GM06990 (cell line): Measurements from ENCODE around the gene EPHA6.
"Not testable (repeated sequence)": the region's sequence is repeated elsewhere in the genome, so short reads cannot be mapped to it uniquely, and the experiment has no call there.

Source experiments
- DNase-seq: peaks from one replicate; pipeline ENCODE4 v3.0.0-alpha.2; 2011; ENCODE audit not compliant: insufficient read length; ENCODE audit errors: extremely low read depth
- H3K27me3 ChIP-seq: replicated peaks from 2 replicates; pipeline ENCODE4 v1.6.0; 2011; ENCODE audit warnings: low read length; ENCODE audit not compliant: control insufficient read depth, insufficient read depth
- H3K36me3 ChIP-seq: 2 replicates; pipeline ENCODE4 v1.5.1; 2011; ENCODE audit warnings: low read length; ENCODE audit not compliant: control insufficient read depth, insufficient read depth
- H3K4me3 ChIP-seq: replicated peaks from 2 replicates; pipeline ENCODE4 v1.5.1; 2011; ENCODE audit warnings: low read depth, mild to moderate bottlenecking, control low read depth, low read length
- TF ChIP-seq, protein P1 (sequence below): IDR thresholded peaks from 2 replicates; pipeline ENCODE4 v1.5.1; 2011; ENCODE audit warnings: low read length, control low read depth, mild to moderate bottlenecking, inconsistent platforms; ENCODE audit not compliant: insufficient read depth, poor library complexity, severe bottlenecking

The EPHA6 gene

DNA sequence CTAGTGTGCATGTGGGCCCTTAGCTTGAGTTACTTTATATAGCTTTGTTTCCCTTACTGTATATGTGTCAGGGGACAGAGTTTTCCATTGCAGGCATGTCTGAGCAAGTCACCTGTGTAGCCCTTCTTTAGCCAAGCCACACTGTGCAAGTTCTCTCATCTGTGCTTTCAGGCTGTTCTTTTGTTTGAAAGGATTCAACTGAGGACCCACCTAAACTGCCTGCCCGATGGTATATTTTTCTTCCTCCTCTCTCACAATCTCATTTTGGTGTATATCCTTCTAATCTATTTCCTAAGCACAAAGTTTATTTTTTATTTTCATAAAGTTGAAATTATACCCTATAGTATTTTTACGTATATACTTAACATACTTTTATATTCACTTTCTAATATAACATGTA, 690.1 kb downstream of the EPHA6 start:
- TF ChIP-seq, protein P1, sequence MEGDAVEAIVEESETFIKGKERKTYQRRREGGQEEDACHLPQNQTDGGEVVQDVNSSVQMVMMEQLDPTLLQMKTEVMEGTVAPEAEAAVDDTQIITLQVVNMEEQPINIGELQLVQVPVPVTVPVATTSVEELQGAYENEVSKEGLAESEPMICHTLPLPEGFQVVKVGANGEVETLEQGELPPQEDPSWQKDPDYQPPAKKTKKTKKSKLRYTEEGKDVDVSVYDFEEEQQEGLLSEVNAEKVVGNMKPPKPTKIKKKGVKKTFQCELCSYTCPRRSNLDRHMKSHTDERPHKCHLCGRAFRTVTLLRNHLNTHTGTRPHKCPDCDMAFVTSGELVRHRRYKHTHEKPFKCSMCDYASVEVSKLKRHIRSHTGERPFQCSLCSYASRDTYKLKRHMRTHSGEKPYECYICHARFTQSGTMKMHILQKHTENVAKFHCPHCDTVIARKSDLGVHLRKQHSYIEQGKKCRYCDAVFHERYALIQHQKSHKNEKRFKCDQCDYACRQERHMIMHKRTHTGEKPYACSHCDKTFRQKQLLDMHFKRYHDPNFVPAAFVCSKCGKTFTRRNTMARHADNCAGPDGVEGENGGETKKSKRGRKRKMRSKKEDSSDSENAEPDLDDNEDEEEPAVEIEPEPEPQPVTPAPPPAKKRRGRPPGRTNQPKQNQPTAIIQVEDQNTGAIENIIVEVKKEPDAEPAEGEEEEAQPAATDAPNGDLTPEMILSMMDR: no peak
- no peaks in the 10 kb centered on the region for H3K36me3 ChIP-seq
- H3K4me3 ChIP-seq: no peak overlapping the region
- DNase-seq: no peak
- H3K27me3 ChIP-seq: no peaks in the 10 kb centered on the region

DNA sequence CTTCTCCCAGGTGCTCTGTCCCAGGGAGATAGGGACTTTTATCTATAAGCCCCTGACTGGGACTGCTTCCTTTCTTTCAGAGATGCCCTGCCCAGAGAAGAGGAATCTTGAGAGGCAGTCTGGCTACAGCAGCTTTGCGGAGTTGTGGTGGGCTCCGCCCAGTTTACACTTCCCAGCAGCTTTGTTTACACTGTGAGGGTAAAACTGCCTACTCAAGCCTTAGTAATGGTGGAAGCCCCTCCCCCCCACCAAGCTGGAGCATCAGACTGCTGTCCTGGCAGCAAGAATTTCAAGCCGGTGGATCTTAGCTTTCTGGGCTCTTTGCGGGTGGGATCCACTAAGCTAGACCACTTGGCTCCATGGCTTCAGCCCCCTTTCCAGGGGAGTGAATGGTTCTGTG, 696.4 kb downstream of the EPHA6 start:
- no peaks in the 10 kb centered on the region for H3K27me3 ChIP-seq
- no peak overlapping the region for H3K4me3 ChIP-seq
- no peak for DNase-seq
- TF ChIP-seq, protein P1: no peak
- no peaks in the 10 kb centered on the region for H3K36me3 ChIP-seq

DNA sequence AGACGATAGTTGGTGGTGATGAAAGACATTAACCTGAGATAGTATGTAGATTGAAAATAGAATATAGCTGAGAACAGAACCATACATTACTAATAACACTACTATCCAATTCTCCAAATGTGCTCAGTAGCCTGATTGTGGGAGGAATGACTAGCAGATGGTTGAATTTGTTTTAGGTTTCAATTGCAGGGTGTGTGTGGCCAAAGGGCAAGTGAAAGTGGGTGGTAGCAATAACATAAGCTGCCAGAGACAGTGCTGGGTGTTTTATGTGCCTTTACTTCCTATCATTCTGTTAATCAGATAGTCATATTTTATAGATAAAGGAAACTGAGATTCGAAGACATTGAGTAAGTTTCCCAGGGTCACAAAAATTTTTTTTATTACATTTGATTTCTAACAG, 700.7 kb downstream of the EPHA6 start:
- no peak overlapping the region for H3K4me3 ChIP-seq
- H3K27me3 ChIP-seq: no peaks in the 10 kb centered on the region
- DNase-seq: no peak
- TF ChIP-seq, protein P1: no peak
- H3K36me3 ChIP-seq: no peaks in the 10 kb centered on the region

DNA sequence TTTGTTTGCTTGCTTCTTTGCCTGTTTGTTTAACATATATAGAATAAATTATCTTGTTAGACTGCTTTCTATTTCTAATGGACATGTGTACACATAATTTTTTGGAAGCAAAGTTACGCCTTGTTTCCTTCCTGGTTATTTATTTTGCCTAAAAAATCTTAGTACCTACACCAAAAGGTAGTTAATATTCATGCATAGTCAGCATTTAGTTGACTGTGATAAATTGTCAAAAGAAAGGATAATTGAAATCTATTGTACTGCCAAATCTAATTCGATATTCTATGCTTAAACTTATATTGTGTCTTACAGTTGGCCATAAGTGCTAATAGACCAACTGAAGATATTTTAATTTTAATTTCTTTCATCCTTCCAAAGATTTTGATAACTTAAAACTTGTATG, 716.3 kb downstream of the EPHA6 start:
- TF ChIP-seq, protein P1: no peak
- DNase-seq: no peak
- Histone ChIP-seq H3K4me3 (no peak overlapping the region), H3K36me3 (no peaks in the 10 kb centered on the region), H3K27me3 (no peaks in the 10 kb centered on the region)

DNA sequence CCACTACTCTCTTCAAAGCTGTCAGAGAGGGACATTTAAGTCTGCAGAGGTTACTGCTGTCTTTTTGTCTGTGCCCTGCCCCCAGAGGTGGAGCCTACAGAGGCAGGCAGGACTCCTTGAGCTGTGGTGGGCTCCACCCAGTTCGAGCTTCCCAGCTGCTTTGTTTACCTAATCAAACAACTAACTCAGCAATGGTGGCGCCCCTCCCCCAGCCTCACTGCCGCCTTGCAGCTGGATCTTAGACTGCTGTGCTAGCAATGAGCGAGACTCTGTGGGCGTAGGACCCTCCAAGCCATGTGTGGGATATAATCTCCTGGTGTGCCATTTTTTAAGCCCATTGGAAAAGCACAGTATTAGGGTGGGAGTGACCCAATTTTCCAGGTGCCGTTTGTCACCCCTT, 733.2 kb downstream of the EPHA6 start:
- H3K36me3 ChIP-seq, H3K27me3 ChIP-seq, H3K4me3 ChIP-seq, DNase-seq: not testable (repeated sequence)

DNA sequence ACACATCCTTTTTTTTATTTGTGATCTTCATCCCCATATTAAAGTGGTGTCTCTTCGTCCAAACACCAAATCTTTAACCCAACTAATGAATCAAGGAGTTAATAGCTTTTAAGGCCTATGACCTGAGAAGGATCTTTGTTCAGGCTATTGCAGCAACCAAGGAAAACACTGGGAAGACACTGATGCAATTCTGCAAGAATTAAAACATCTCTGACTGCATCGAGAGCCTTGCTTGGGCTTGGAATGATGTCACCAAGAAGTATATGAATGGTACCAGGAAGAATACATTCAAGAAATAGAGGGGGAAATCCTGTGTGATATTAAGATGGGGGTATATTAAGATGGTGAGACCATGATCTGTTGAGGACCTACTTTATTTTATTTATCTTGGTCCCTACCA, 736.0 kb downstream of the EPHA6 start:
- Histone ChIP-seq H3K27me3 (no peaks in the 10 kb centered on the region), H3K36me3 (no peaks in the 10 kb centered on the region), H3K4me3 (no peak overlapping the region)
- TF ChIP-seq, protein P1: no peak
- no peak for DNase-seq
